ENCODE data around the gene FAM13A.

FAM13A gene

DNA sequence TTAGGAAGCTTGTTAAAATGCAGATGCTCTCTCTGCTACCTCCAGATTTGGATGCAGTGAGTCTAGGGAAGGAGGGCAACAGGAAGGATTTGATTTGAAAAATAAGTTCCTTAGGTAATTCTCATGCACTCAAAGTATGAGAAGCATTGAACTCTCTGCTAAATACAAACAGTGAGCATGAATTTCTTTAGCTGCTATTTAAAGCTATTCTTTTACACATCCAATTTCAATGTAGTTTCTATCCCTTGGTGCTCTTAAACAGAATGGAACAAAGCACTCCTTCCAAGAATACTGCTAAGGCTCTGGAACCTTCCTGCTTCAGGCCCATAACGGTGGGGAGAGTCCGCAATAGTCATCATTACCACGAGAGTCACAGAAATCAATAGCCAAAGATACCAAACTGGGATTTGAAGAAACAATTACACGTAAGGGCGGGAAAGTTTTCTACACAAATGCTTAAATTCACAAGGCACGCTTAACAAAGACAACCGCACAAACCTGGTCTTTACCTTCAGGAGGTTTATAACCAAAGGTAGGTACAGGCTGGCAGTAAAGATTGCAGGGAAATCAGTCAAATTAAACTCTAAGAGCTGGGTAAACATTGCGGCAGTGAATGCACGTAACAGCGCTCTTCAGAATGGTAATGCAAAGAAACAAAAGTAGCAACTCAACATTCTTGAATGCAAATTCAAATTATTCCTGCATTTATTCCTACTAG, 236.1 kb downstream of the FAM13A start:
- no peak overlapping the region for H3K27ac ChIP-seq (replicated peaks)
- no peaks in the 10 kb centered on the region for H3K27me3 ChIP-seq (ENCODE audit: insufficient read depth, poor library complexity, severe bottlenecking)
- no peak overlapping the region for H3K4me3 ChIP-seq (replicated peaks; ENCODE audit: insufficient read depth, low read length)
- DNase-seq (ENCODE audit: low read depth in 1 of 2, low spot score in 1 of 2) = no peak
- no peak for TF ChIP-seq POLR2AphosphoS5 (IDR thresholded peaks at IDR 0.05; ENCODE audit: low read depth)

- no peaks in the 10 kb centered on the region for H3K27me3 ChIP-seq (ENCODE audit: insufficient read depth, poor library complexity, severe bottlenecking)
- no peak overlapping the region for H3K4me3 ChIP-seq (replicated peaks; ENCODE audit: insufficient read depth, low read length)
- no peak for TF ChIP-seq SPI1 (IDR thresholded peaks at IDR 0.05; ENCODE audit: borderline replicate concordance, low read depth)
- no peak for TF ChIP-seq GABPA (IDR thresholded peaks at IDR 0.05; ENCODE audit: low read depth)
- TF ChIP-seq, protein P1, sequence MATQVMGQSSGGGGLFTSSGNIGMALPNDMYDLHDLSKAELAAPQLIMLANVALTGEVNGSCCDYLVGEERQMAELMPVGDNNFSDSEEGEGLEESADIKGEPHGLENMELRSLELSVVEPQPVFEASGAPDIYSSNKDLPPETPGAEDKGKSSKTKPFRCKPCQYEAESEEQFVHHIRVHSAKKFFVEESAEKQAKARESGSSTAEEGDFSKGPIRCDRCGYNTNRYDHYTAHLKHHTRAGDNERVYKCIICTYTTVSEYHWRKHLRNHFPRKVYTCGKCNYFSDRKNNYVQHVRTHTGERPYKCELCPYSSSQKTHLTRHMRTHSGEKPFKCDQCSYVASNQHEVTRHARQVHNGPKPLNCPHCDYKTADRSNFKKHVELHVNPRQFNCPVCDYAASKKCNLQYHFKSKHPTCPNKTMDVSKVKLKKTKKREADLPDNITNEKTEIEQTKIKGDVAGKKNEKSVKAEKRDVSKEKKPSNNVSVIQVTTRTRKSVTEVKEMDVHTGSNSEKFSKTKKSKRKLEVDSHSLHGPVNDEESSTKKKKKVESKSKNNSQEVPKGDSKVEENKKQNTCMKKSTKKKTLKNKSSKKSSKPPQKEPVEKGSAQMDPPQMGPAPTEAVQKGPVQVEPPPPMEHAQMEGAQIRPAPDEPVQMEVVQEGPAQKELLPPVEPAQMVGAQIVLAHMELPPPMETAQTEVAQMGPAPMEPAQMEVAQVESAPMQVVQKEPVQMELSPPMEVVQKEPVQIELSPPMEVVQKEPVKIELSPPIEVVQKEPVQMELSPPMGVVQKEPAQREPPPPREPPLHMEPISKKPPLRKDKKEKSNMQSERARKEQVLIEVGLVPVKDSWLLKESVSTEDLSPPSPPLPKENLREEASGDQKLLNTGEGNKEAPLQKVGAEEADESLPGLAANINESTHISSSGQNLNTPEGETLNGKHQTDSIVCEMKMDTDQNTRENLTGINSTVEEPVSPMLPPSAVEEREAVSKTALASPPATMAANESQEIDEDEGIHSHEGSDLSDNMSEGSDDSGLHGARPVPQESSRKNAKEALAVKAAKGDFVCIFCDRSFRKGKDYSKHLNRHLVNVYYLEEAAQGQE (IDR thresholded peaks at IDR 0.05; ENCODE audit: insufficient replicate concordance, low read depth) = no peak
- no peak for TF ChIP-seq POLR2AphosphoS5 (IDR thresholded peaks at IDR 0.05; ENCODE audit: low read depth)
- TF ChIP-seq, protein P2, sequence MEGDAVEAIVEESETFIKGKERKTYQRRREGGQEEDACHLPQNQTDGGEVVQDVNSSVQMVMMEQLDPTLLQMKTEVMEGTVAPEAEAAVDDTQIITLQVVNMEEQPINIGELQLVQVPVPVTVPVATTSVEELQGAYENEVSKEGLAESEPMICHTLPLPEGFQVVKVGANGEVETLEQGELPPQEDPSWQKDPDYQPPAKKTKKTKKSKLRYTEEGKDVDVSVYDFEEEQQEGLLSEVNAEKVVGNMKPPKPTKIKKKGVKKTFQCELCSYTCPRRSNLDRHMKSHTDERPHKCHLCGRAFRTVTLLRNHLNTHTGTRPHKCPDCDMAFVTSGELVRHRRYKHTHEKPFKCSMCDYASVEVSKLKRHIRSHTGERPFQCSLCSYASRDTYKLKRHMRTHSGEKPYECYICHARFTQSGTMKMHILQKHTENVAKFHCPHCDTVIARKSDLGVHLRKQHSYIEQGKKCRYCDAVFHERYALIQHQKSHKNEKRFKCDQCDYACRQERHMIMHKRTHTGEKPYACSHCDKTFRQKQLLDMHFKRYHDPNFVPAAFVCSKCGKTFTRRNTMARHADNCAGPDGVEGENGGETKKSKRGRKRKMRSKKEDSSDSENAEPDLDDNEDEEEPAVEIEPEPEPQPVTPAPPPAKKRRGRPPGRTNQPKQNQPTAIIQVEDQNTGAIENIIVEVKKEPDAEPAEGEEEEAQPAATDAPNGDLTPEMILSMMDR (IDR thresholded peaks at IDR 0.05; ENCODE audit: insufficient read depth, low read length) = no peak
- H3K27ac ChIP-seq (replicated peaks) = no peak overlapping the region
- DNase-seq (ENCODE audit: low read depth in 1 of 2, low spot score in 1 of 2) = no peak
These were observed 236.9 kb downstream of the FAM13A start for GRCh38 chr4:88819818-88820697.

GRCh38 chr4:88818631-88819470, 238.1 kb downstream of the FAM13A start:
- DNase-seq (ENCODE audit: low read depth in 1 of 2, low spot score in 1 of 2) = peak in 1 of 2 experiments; percentile 12

More at GRCh38 chr4:88818631-88819470, 238.1 kb downstream of the FAM13A start:
- H3K27ac ChIP-seq (replicated peaks) = no peak overlapping the region
- no peak overlapping the region for H3K4me3 ChIP-seq (replicated peaks; ENCODE audit: insufficient read depth, low read length)
- H3K27me3 ChIP-seq (ENCODE audit: insufficient read depth, poor library complexity, severe bottlenecking) = no peaks in the 10 kb centered on the region
- TF ChIP-seq SPI1 (IDR thresholded peaks at IDR 0.05; ENCODE audit: borderline replicate concordance, low read depth) (no peak), GABPA (IDR thresholded peaks at IDR 0.05; ENCODE audit: low read depth) (no peak), POLR2AphosphoS5 (IDR thresholded peaks at IDR 0.05; ENCODE audit: low read depth) (no peak)
- TF ChIP-seq, protein P2 (IDR thresholded peaks at IDR 0.05; ENCODE audit: insufficient read depth, low read length) = no peak
- TF ChIP-seq, protein P1 (IDR thresholded peaks at IDR 0.05; ENCODE audit: insufficient replicate concordance, low read depth) = no peak

Measured in HL-60 (cell line).